Esophagus squamous epithelium (tissue), 4 donors: ENCODE data around the gene C12orf76.

Experiments
- POLR2A ChIP-seq, 4 donors: fragments of 450-650 bp; IDR thresholded peaks; one replicate each; pipeline ENCODE4 v1.6.1; 2017; ENCODE audit warnings: antibody characterized with exemption in 4 of 4, mild to moderate bottlenecking in 4 of 4, moderate library complexity in 3 of 4
- TF ChIP-seq, protein P1 (sequence below), 6 experiments: fragments of 450-650 bp in 4 of 6; fragments of 200-600 bp in 2 of 6; sonication (generic) in 2 of 6; IDR thresholded peaks; one replicate each; pipeline ENCODE4 v1.5.1; 2016 to 2019; ENCODE audit warnings: antibody characterized with exemption in 6 of 6, mild to moderate bottlenecking in 4 of 6, moderate library complexity in 4 of 6

DNA sequence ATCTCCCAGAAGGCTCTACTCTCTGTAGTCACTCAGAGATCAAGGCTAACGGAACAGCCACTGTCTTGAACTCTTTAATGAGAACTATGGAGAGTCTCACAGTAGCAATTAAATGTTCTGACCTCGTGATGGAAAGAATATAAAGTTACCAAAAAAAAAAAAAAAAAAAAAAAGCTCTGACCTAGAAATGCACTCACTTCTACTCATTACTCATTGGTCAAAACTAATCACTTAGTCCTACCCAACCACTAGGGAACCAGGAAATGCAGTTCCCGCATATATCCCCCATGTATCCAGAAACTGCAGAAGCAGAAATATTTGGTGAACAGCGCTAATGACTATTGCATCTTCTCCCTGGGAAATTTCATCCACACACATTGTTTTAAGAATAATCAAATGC, 29.5 kb upstream of the C12orf76 start:
- TF ChIP-seq, protein P1, sequence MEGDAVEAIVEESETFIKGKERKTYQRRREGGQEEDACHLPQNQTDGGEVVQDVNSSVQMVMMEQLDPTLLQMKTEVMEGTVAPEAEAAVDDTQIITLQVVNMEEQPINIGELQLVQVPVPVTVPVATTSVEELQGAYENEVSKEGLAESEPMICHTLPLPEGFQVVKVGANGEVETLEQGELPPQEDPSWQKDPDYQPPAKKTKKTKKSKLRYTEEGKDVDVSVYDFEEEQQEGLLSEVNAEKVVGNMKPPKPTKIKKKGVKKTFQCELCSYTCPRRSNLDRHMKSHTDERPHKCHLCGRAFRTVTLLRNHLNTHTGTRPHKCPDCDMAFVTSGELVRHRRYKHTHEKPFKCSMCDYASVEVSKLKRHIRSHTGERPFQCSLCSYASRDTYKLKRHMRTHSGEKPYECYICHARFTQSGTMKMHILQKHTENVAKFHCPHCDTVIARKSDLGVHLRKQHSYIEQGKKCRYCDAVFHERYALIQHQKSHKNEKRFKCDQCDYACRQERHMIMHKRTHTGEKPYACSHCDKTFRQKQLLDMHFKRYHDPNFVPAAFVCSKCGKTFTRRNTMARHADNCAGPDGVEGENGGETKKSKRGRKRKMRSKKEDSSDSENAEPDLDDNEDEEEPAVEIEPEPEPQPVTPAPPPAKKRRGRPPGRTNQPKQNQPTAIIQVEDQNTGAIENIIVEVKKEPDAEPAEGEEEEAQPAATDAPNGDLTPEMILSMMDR (IDR thresholded peaks at IDR 0.05): no peak
- TF ChIP-seq POLR2A (IDR thresholded peaks at IDR 0.05): no peak
